ENCODE data around the gene SLC4A1AP.

The SLC4A1AP gene

GRCh38 chr2:27739058-27739373 lies 75.3 kb downstream of the SLC4A1AP start:
- Histone ChIP-seq H3K27me3 (ENCODE audit: insufficient read depth, poor library complexity, severe bottlenecking) (no peaks in the 10 kb centered on the region), H3K27ac (replicated peaks) (no peak overlapping the region), H3K4me3 (replicated peaks; ENCODE audit: insufficient read depth, low read length) (no peak overlapping the region)
- no peak for DNase-seq (ENCODE audit: low read depth in 1 of 2, low spot score in 1 of 2)
- TF ChIP-seq SPI1 (IDR thresholded peaks at IDR 0.05; ENCODE audit: borderline replicate concordance, low read depth) = no peak
- no peak for TF ChIP-seq GABPA (IDR thresholded peaks at IDR 0.05; ENCODE audit: low read depth)
- no peak for TF ChIP-seq POLR2AphosphoS5 (IDR thresholded peaks at IDR 0.05; ENCODE audit: low read depth)
- TF ChIP-seq, protein P1, sequence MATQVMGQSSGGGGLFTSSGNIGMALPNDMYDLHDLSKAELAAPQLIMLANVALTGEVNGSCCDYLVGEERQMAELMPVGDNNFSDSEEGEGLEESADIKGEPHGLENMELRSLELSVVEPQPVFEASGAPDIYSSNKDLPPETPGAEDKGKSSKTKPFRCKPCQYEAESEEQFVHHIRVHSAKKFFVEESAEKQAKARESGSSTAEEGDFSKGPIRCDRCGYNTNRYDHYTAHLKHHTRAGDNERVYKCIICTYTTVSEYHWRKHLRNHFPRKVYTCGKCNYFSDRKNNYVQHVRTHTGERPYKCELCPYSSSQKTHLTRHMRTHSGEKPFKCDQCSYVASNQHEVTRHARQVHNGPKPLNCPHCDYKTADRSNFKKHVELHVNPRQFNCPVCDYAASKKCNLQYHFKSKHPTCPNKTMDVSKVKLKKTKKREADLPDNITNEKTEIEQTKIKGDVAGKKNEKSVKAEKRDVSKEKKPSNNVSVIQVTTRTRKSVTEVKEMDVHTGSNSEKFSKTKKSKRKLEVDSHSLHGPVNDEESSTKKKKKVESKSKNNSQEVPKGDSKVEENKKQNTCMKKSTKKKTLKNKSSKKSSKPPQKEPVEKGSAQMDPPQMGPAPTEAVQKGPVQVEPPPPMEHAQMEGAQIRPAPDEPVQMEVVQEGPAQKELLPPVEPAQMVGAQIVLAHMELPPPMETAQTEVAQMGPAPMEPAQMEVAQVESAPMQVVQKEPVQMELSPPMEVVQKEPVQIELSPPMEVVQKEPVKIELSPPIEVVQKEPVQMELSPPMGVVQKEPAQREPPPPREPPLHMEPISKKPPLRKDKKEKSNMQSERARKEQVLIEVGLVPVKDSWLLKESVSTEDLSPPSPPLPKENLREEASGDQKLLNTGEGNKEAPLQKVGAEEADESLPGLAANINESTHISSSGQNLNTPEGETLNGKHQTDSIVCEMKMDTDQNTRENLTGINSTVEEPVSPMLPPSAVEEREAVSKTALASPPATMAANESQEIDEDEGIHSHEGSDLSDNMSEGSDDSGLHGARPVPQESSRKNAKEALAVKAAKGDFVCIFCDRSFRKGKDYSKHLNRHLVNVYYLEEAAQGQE (IDR thresholded peaks at IDR 0.05; ENCODE audit: insufficient replicate concordance, low read depth) = no peak
- TF ChIP-seq, protein P2, sequence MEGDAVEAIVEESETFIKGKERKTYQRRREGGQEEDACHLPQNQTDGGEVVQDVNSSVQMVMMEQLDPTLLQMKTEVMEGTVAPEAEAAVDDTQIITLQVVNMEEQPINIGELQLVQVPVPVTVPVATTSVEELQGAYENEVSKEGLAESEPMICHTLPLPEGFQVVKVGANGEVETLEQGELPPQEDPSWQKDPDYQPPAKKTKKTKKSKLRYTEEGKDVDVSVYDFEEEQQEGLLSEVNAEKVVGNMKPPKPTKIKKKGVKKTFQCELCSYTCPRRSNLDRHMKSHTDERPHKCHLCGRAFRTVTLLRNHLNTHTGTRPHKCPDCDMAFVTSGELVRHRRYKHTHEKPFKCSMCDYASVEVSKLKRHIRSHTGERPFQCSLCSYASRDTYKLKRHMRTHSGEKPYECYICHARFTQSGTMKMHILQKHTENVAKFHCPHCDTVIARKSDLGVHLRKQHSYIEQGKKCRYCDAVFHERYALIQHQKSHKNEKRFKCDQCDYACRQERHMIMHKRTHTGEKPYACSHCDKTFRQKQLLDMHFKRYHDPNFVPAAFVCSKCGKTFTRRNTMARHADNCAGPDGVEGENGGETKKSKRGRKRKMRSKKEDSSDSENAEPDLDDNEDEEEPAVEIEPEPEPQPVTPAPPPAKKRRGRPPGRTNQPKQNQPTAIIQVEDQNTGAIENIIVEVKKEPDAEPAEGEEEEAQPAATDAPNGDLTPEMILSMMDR (IDR thresholded peaks at IDR 0.05; ENCODE audit: insufficient read depth, low read length) = no peak

DNA sequence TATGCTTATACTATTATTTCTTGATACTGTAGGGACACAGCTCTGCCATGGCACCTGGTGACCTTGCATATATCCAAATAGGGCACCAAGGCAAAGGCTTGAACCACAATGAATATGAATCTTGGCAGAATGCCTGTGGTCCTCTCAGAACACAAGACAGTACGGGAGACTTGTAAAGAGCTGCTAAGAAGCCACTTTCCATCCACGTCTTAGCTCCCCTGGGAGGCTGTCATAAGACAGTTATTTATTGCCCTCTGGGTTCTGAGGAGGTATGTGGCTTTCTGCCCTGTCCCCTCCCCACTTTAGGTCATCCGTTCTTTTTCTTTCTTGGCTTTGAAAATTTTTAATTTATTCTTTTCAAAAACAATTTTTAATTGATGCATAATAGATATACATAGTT lies 78.0 kb downstream of the SLC4A1AP start:
- no peak for DNase-seq (ENCODE audit: low read depth in 1 of 2, low spot score in 1 of 2)
- H3K4me3 ChIP-seq (replicated peaks; ENCODE audit: insufficient read depth, low read length) = no peak overlapping the region

GRCh38 chr2:27742571-27742970 lies 78.9 kb downstream of the SLC4A1AP start:
- DNase-seq (ENCODE audit: low read depth in 1 of 2, low spot score in 1 of 2) = no peak
- TF ChIP-seq SPI1 (IDR thresholded peaks at IDR 0.05; ENCODE audit: borderline replicate concordance, low read depth) (no peak), GABPA (IDR thresholded peaks at IDR 0.05; ENCODE audit: low read depth) (no peak), POLR2AphosphoS5 (IDR thresholded peaks at IDR 0.05; ENCODE audit: low read depth) (no peak)
- TF ChIP-seq, protein P2 (IDR thresholded peaks at IDR 0.05; ENCODE audit: insufficient read depth, low read length) = no peak
- TF ChIP-seq, protein P1 (IDR thresholded peaks at IDR 0.05; ENCODE audit: insufficient replicate concordance, low read depth) = no peak
- Histone ChIP-seq H3K27ac (replicated peaks) (no peak overlapping the region), H3K27me3 (ENCODE audit: insufficient read depth, poor library complexity, severe bottlenecking) (no peaks in the 10 kb centered on the region), H3K4me3 (replicated peaks; ENCODE audit: insufficient read depth, low read length) (no peak overlapping the region)

More for the DNA sequence above, 78.0 kb downstream of the SLC4A1AP start:
- TF ChIP-seq GABPA (IDR thresholded peaks at IDR 0.05; ENCODE audit: low read depth) (no peak), SPI1 (IDR thresholded peaks at IDR 0.05; ENCODE audit: borderline replicate concordance, low read depth) (no peak), POLR2AphosphoS5 (IDR thresholded peaks at IDR 0.05; ENCODE audit: low read depth) (no peak)
- Histone ChIP-seq H3K27me3 (ENCODE audit: insufficient read depth, poor library complexity, severe bottlenecking) (no peaks in the 10 kb centered on the region), H3K27ac (replicated peaks) (no peak overlapping the region)
